ENCODE measurements around the gene CPXM1.

DNA sequence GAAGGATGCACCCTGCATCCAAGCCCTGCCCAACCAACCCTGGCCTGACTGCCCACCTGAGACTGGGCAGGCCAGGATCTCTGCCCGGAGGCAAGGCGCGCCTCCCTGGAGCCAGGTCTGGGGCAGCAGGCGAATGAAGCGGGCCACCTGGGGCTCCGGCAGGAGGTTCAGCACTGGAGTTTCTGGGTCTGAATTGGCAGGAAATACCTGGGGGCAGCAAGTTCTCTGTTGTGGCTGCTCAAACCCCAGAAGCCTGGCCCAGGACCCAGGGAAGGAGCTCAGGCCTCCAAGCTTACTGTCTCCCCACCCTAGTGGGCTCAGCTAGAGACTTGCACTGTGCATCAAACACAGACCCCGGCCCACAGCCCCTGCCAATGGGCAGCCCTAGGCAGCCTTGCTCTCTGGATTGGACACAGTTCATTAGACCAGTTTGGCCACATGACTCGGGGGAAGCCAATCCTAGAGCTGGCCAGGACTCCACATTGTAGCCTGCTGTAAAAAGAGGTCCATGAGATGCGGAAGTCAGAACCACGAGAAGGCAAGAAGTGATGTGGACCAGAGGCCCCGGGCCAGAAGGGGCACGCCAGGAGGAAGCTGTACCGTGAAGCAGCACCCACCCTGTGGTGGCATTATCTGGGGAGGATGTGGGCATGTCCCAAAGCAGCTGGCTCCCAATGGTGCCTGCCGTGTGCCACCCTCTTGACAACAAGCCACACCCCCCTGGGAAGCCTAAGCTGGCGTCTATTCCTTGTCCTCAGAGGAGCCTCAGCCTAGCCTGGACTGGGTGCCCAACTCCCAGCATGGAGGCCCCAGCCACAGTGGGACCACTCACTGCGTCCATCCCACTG, 3.1 kb downstream of the CPXM1 start:
- no peak for TF ChIP-seq POLR2AphosphoS5 (IDR thresholded peaks at IDR 0.05)
- TF ChIP-seq, protein P1, sequence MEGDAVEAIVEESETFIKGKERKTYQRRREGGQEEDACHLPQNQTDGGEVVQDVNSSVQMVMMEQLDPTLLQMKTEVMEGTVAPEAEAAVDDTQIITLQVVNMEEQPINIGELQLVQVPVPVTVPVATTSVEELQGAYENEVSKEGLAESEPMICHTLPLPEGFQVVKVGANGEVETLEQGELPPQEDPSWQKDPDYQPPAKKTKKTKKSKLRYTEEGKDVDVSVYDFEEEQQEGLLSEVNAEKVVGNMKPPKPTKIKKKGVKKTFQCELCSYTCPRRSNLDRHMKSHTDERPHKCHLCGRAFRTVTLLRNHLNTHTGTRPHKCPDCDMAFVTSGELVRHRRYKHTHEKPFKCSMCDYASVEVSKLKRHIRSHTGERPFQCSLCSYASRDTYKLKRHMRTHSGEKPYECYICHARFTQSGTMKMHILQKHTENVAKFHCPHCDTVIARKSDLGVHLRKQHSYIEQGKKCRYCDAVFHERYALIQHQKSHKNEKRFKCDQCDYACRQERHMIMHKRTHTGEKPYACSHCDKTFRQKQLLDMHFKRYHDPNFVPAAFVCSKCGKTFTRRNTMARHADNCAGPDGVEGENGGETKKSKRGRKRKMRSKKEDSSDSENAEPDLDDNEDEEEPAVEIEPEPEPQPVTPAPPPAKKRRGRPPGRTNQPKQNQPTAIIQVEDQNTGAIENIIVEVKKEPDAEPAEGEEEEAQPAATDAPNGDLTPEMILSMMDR (IDR thresholded peaks at IDR 0.05), result no peak

Measured in prostate gland (tissue), 2 donors.